WTC11 (cell line): ENCODE data around the gene FGF18.

ENCODE experiments used
- JUN ChIP-seq: sonication (generic); formaldehyde crosslinking; IDR thresholded peaks from 2 replicates; pipeline ENCODE4 v1.8.0; 2023; ENCODE audit warnings: mild to moderate bottlenecking, missing genetic modification reagents
- KAT7 ChIP-seq: sonication (generic); formaldehyde crosslinking; IDR thresholded peaks from 2 replicates; pipeline ENCODE4 v1.8.1; 2023; ENCODE audit warnings: missing genetic modification reagents, mild to moderate bottlenecking, borderline replicate concordance
- MXD4 ChIP-seq: fragments of 250-450 bp; sonication (Bioruptor Pico); IDR thresholded peaks from 2 replicates; pipeline ENCODE4 v1.8.0; 2021; ENCODE audit warnings: mild to moderate bottlenecking, moderate library complexity, borderline replicate concordance
- NFATC4 ChIP-seq: fragments of 250-450 bp; sonication (Bioruptor Pico); IDR thresholded peaks from 2 replicates; pipeline ENCODE4 v1.9.0; 2021; ENCODE audit warnings: mild to moderate bottlenecking
- NR3C1 ChIP-seq: sonication (generic); formaldehyde crosslinking; conservative IDR thresholded peaks from 2 replicates; pipeline ENCODE4 v1.8.1; 2023; ENCODE audit warnings: low read depth, mild to moderate bottlenecking, missing genetic modification reagents
- TEAD4 ChIP-seq: sonication (generic); formaldehyde crosslinking; IDR thresholded peaks from 2 replicates; pipeline ENCODE4 v1.8.0; 2022; ENCODE audit warnings: mild to moderate bottlenecking, missing genetic modification reagents
- ZNF232 ChIP-seq: sonication (generic); formaldehyde crosslinking; IDR thresholded peaks from 2 replicates; pipeline ENCODE4 v1.8.0; 2022; ENCODE audit warnings: mild to moderate bottlenecking, missing genetic modification reagents
- TF ChIP-seq, protein P1 (sequence below): sonication (generic); formaldehyde crosslinking; IDR thresholded peaks from 2 replicates; pipeline ENCODE4 v1.8.1; 2022; ENCODE audit warnings: missing genetic modification reagents, borderline replicate concordance
- TF ChIP-seq, protein P2 (sequence below): fragments of 200-600 bp; IDR thresholded peaks from 2 replicates; pipeline ENCODE4 v1.8.0; 2022; ENCODE audit warnings: antibody characterized with exemption
- TF ChIP-seq, protein P3 (sequence below): sonication (generic); formaldehyde crosslinking; IDR thresholded peaks from 2 replicates; pipeline ENCODE4 v1.8.1; 2023; ENCODE audit warnings: mild to moderate bottlenecking, missing genetic modification reagents, moderate library complexity
- TF ChIP-seq, protein P4 (sequence below): sonication (generic); formaldehyde crosslinking; IDR thresholded peaks from 2 replicates; pipeline ENCODE4 v1.8.1; 2023; ENCODE audit warnings: mild to moderate bottlenecking, missing genetic modification reagents

DNA sequence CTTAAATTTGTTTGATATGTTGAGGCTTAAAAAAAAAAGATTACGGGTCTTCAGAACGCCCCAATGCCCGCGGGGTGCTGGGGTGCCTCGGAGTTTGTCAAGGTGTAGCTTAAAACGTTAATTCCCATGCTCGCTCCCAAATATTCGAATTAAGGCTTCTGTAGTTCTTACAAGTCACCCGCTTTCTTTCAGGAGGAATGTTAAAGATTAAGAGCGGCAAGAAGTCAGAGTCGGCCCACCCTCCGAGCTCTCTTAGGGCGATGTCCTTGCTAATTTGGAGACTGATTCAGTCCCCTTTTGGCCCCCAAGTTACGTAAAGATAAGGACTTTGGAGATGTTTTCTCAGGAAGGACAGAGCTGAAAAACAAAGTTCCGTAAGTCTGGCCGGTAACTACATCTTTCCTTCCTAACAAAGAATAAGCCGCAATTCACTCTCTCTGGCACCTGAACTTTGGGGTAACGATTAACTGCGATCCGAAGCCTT, 32.5 kb upstream of the FGF18 start:
- TF ChIP-seq, protein P1, sequence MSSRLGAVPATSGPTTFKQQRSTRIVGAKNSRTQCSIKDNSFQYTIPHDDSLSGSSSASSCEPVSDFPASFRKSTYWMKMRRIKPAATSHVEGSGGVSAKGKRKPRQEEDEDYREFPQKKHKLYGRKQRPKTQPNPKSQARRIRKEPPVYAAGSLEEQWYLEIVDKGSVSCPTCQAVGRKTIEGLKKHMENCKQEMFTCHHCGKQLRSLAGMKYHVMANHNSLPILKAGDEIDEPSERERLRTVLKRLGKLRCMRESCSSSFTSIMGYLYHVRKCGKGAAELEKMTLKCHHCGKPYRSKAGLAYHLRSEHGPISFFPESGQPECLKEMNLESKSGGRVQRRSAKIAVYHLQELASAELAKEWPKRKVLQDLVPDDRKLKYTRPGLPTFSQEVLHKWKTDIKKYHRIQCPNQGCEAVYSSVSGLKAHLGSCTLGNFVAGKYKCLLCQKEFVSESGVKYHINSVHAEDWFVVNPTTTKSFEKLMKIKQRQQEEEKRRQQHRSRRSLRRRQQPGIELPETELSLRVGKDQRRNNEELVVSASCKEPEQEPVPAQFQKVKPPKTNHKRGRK (CRISPR knock-in tag) = no peak
- no peak for TF ChIP-seq MXD4 (CRISPR knock-in tag)
- TF ChIP-seq, protein P2, sequence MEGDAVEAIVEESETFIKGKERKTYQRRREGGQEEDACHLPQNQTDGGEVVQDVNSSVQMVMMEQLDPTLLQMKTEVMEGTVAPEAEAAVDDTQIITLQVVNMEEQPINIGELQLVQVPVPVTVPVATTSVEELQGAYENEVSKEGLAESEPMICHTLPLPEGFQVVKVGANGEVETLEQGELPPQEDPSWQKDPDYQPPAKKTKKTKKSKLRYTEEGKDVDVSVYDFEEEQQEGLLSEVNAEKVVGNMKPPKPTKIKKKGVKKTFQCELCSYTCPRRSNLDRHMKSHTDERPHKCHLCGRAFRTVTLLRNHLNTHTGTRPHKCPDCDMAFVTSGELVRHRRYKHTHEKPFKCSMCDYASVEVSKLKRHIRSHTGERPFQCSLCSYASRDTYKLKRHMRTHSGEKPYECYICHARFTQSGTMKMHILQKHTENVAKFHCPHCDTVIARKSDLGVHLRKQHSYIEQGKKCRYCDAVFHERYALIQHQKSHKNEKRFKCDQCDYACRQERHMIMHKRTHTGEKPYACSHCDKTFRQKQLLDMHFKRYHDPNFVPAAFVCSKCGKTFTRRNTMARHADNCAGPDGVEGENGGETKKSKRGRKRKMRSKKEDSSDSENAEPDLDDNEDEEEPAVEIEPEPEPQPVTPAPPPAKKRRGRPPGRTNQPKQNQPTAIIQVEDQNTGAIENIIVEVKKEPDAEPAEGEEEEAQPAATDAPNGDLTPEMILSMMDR = no peak
- no peak for TF ChIP-seq TEAD4 (CRISPR knock-in tag)
- TF ChIP-seq, protein P3, sequence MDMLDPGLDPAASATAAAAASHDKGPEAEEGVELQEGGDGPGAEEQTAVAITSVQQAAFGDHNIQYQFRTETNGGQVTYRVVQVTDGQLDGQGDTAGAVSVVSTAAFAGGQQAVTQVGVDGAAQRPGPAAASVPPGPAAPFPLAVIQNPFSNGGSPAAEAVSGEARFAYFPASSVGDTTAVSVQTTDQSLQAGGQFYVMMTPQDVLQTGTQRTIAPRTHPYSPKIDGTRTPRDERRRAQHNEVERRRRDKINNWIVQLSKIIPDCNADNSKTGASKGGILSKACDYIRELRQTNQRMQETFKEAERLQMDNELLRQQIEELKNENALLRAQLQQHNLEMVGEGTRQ = no peak
- TF ChIP-seq NR3C1 (CRISPR knock-in tag) = no peak
- TF ChIP-seq NFATC4 (CRISPR knock-in tag) = no peak
- TF ChIP-seq ZNF232 (CRISPR knock-in tag) = no peak
- TF ChIP-seq, protein P4, sequence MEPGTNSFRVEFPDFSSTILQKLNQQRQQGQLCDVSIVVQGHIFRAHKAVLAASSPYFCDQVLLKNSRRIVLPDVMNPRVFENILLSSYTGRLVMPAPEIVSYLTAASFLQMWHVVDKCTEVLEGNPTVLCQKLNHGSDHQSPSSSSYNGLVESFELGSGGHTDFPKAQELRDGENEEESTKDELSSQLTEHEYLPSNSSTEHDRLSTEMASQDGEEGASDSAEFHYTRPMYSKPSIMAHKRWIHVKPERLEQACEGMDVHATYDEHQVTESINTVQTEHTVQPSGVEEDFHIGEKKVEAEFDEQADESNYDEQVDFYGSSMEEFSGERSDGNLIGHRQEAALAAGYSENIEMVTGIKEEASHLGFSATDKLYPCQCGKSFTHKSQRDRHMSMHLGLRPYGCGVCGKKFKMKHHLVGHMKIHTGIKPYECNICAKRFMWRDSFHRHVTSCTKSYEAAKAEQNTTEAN (CRISPR knock-in tag) = no peak
- no peak for TF ChIP-seq KAT7 (CRISPR knock-in tag)
- TF ChIP-seq JUN (CRISPR knock-in tag) = no peak
